Activated naive CD4-positive, alpha-beta T cell treated with anti-CD3 and anti-CD28 coated beads for 36 hours (primary cell): ENCODE measurements around the gene EPB41L2. TPM values are rescaled to one million over a fixed set of nuclear protein-coding genes. Genes with fewer than 3 reads are reported as not detected.

Source experiments
- CTCF ChIA-PET: fragments of 350-600 bp; sonication (Branson Sonifier 250); formaldehyde crosslinking; loops from one replicate; lab custom pipeline; 2021; ENCODE audit warnings: antibody characterized with exemption; lab: Charles Lee
- DNase-seq: peaks from one replicate; pipeline ENCODE4 v3.0.0-alpha.2; 2020
- H3K27ac Mint-ChIP-seq: one replicate; pipeline ENCODE4 v1.8.0; 2021; ENCODE audit warnings: mild to moderate bottlenecking, mixed read lengths
- H3K27me3 Mint-ChIP-seq: one replicate; pipeline ENCODE4 v1.8.0; 2021; ENCODE audit warnings: low read depth, mixed read lengths
- H3K36me3 Mint-ChIP-seq: one replicate; pipeline ENCODE4 v1.8.0; 2021; ENCODE audit warnings: low read depth, mixed read lengths
- H3K4me1 Mint-ChIP-seq: one replicate; pipeline ENCODE4 v1.8.0; 2021; ENCODE audit warnings: low read depth, mixed read lengths
- H3K4me3 Mint-ChIP-seq: one replicate; pipeline ENCODE4 v1.8.0; 2021; ENCODE audit warnings: mild to moderate bottlenecking, moderate library complexity, mixed read lengths
- H3K9me3 Mint-ChIP-seq: one replicate; pipeline ENCODE4 v1.8.0; 2021; ENCODE audit warnings: mixed read lengths
- intact Hi-C: fragments of 100-400 bp; cut with micrococcal nuclease; formaldehyde crosslinking; loops from one replicate; pipeline ENCODE4 v1.15.1; 2023
- total RNA-seq, 2 experiments: library from RNA; stranded (reverse); gene quantifications; one replicate each; pipeline ENCODE4 v1.2.3, GENCODE V29; 2021

Gene EPB41L2
- total RNA-seq, 2 experiments from 2014 or later = 33.5 to 37.7 TPM

DNA sequence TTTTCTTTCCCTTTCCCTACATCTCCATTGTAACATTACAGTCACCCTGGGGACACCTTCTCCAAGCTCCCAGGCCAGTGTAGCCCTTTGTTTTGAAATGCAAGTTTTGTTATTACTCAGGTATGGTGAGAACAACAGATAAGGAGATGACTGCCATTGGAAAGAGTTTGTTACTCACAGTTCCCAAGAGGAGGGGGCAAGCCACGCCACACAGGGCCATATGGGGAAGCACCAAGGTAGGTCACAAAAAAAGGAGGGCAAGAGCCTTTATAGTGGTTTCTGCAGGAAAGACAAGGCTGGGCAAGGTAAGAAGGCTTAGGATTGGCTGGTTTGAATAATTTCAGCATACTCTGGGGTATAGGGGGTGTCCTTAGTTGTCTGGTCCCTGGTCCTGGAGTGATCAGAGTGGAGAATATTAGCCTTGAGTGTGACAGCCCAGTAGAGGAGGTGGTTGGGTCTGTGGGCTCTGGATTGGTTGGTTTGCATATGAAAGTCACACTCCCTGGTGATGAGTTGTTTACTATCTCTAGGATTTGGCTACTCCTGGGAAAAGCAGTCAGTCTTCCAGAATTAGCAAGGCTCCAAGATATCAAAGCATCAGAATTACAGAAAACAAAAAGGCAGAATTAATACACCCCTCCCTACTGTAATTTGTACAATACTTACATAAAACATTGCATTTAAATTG lies 268.9 kb downstream of the EPB41L2 start:
- CTCF ChIA-PET = no interaction called here
- intact Hi-C loops = no loop called here
- no peak for DNase-seq
- H3K9me3 Mint-ChIP-seq = no peaks in the 10 kb centered on the region
- H3K36me3 Mint-ChIP-seq = no peaks in the 10 kb centered on the region
- H3K27ac Mint-ChIP-seq = no peak overlapping the region
- H3K4me1 Mint-ChIP-seq = no peaks in the 10 kb centered on the region
- H3K4me3 Mint-ChIP-seq = no peak overlapping the region
- H3K27me3 Mint-ChIP-seq = no peaks in the 10 kb centered on the region

Other genes starting within 250 kb of the EPB41L2 start
- gene SMLR1, start 235.8 kb downstream of the EPB41L2 start, total RNA-seq = not detected
- 1 to 10 TPM; 7.3 to 7.5 TPM for gene AKAP7, start 72.2 kb upstream of the EPB41L2 start, total RNA-seq